ENCODE data around the gene NUF2. TPM values are rescaled to one million over a fixed set of nuclear protein-coding genes. Genes with fewer than 3 reads are reported as not detected.
"Not testable (repeated sequence)": the region's sequence is repeated elsewhere in the genome, so short reads cannot be mapped to it uniquely, and the experiment has no call there.

The NUF2 gene
- total RNA-seq, 2 experiments from 2014 or later = 86.1 to 92.5 TPM

DNA sequence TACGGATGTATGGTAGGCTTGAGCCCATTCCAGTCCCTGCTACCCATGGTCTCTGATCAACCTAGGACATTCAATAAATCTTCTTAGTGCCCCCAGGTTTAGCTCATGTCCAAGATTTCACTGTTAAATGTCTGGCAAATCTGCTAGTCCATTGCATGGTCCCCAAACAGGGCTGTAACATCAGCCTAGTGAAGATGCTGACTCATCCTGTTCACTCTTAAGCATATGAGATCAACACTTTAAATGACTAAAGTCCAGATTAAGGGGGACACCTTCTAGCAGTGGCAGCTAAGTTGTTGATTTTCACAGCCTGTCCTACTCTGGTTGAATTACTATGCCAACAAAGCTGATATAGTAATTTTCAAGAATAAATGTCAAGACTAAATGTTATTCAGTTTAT is 46.5 kb upstream of the NUF2 start:
- no peak overlapping the region for H3K4me2 ChIP-seq (ENCODE audit: low read length)
- H3K4me1 ChIP-seq (ENCODE audit: insufficient read depth, low read length, poor library complexity, severe bottlenecking) = no peaks in the 10 kb centered on the region
- TF ChIP-seq, protein P1, sequence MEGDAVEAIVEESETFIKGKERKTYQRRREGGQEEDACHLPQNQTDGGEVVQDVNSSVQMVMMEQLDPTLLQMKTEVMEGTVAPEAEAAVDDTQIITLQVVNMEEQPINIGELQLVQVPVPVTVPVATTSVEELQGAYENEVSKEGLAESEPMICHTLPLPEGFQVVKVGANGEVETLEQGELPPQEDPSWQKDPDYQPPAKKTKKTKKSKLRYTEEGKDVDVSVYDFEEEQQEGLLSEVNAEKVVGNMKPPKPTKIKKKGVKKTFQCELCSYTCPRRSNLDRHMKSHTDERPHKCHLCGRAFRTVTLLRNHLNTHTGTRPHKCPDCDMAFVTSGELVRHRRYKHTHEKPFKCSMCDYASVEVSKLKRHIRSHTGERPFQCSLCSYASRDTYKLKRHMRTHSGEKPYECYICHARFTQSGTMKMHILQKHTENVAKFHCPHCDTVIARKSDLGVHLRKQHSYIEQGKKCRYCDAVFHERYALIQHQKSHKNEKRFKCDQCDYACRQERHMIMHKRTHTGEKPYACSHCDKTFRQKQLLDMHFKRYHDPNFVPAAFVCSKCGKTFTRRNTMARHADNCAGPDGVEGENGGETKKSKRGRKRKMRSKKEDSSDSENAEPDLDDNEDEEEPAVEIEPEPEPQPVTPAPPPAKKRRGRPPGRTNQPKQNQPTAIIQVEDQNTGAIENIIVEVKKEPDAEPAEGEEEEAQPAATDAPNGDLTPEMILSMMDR (conservative IDR thresholded peaks at IDR 0.05; ENCODE audit: low read length) = no peak
- TF ChIP-seq EZH2phosphoT487 (IDR thresholded peaks at IDR 0.05; ENCODE audit: borderline replicate concordance, low read depth, low read length) = no peak
- no peaks in the 10 kb centered on the region for H3K9me2 ChIP-seq (ENCODE audit: insufficient read depth, low read length)
- no TSS peak for BruUV-seq (replicated peaks)
- H3K79me2 ChIP-seq (ENCODE audit: insufficient read depth, low read depth, low read length) = no peaks in the 10 kb centered on the region
- no peak overlapping the region for H3K4me3 ChIP-seq (ENCODE audit: low read depth, low read length, poor library complexity, severe bottlenecking)
- intact Hi-C loops (cut with micrococcal nuclease; ENCODE audit: unreplicated experiment) = no loop called here
- H3K27ac ChIP-seq (ENCODE audit: low read depth, low read length, poor library complexity, severe bottlenecking) = no peak overlapping the region
- H3K36me3 ChIP-seq (ENCODE audit: insufficient read depth, low read length) = no peaks in the 10 kb centered on the region
- DNase-seq (ENCODE audit: low spot score) = no peak
- H2AFZ ChIP-seq (ENCODE audit: low read length) = no peak overlapping the region
- CTCF ChIA-PET (ENCODE audit: unreplicated experiment) = no interaction called here
- POLR2A ChIA-PET = interaction anchor here (0.5 to 1.6 kb wide), 2 partner anchors 24 to 34 kb away, joined by 3 to 5 read pairs; no protein-coding TSS in a partner anchor
- H4K20me1 ChIP-seq (ENCODE audit: insufficient read depth, low read length) = no peaks in the 10 kb centered on the region
- peaks cover 19% of the 10 kb centered on the region; the same call in 1 of the 2 replicates for H3K9me3 ChIP-seq (ENCODE audit: low read length)

DNA sequence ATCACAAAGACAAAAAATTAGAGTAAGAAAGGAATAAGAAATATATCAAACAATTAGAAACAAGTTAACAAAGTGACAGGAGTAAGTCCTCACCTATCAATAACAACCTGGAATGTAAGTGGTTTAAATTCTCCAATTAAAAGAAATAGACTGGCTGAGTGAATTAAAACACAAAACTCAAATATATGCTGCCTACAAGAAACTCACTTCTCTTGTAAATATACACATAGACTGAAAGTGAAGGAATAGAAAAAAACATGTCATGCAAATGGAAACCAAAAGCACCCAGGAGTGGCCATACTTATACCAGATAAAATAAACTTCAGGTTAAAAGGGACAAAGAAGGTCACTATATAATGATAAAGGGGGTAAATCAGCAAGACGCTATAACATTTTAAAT is 43.2 kb upstream of the NUF2 start:
- no peaks in the 10 kb centered on the region for H3K4me1 ChIP-seq (ENCODE audit: insufficient read depth, low read length, poor library complexity, severe bottlenecking)
- no peaks in the 10 kb centered on the region for H4K20me1 ChIP-seq (ENCODE audit: insufficient read depth, low read length)
- no peak overlapping the region for H2AFZ ChIP-seq (ENCODE audit: low read length)
- no peaks in the 10 kb centered on the region for H3K36me3 ChIP-seq (ENCODE audit: insufficient read depth, low read length)
- TF ChIP-seq EZH2phosphoT487 (IDR thresholded peaks at IDR 0.05; ENCODE audit: borderline replicate concordance, low read depth, low read length) = no peak
- TF ChIP-seq, protein P1 (conservative IDR thresholded peaks at IDR 0.05; ENCODE audit: low read length) = no peak
- no peak overlapping the region for H3K27ac ChIP-seq (ENCODE audit: low read depth, low read length, poor library complexity, severe bottlenecking)
- no peaks in the 10 kb centered on the region for H3K9me2 ChIP-seq (ENCODE audit: insufficient read depth, low read length)
- intact Hi-C loops (cut with micrococcal nuclease; ENCODE audit: unreplicated experiment) = no loop called here
- H3K79me2 ChIP-seq (ENCODE audit: insufficient read depth, low read depth, low read length) = no peaks in the 10 kb centered on the region
- ChIA-PET CTCF (ENCODE audit: unreplicated experiment) (no interaction called here), POLR2A (no interaction called here)
- DNase-seq (ENCODE audit: low spot score) = no peak
- H3K4me2 ChIP-seq (ENCODE audit: low read length) = no peak overlapping the region
- peaks cover 19% of the 10 kb centered on the region; the same call in 1 of the 2 replicates for H3K9me3 ChIP-seq (ENCODE audit: low read length)
- H3K4me3 ChIP-seq (ENCODE audit: low read depth, low read length, poor library complexity, severe bottlenecking) = no peak overlapping the region
- BruUV-seq (replicated peaks) = no TSS peak

DNA sequence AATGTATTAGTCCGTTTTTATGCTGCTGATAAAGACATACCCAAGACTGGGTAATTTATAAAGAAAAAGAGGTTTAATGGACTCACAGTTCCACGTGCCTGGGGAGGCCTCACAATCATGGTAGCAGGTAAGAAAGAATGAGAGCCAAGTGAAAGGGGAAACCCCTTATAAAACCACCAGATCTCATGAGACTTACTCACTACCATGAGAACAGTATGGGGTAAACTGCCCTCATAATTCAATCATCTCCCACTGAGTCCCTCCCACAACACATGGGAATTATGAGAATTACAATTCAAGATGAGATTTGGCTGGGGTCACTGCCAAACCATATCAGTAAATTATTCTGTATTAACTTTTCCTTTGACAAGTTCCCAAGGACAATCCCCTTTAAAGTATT is 36.9 kb upstream of the NUF2 start:
- H3K27ac ChIP-seq (ENCODE audit: low read depth, low read length, poor library complexity, severe bottlenecking); intact Hi-C loops (cut with micrococcal nuclease; ENCODE audit: unreplicated experiment); CTCF ChIA-PET (ENCODE audit: unreplicated experiment); H3K4me1 ChIP-seq (ENCODE audit: insufficient read depth, low read length, poor library complexity, severe bottlenecking); DNase-seq (ENCODE audit: low spot score); H3K4me2 ChIP-seq (ENCODE audit: low read length); H4K20me1 ChIP-seq (ENCODE audit: insufficient read depth, low read length); H3K9me2 ChIP-seq (ENCODE audit: insufficient read depth, low read length); H3K79me2 ChIP-seq (ENCODE audit: insufficient read depth, low read depth, low read length); H2AFZ ChIP-seq (ENCODE audit: low read length); POLR2A ChIA-PET; H3K36me3 ChIP-seq (ENCODE audit: insufficient read depth, low read length); BruUV-seq (replicated peaks); H3K4me3 ChIP-seq (ENCODE audit: low read depth, low read length, poor library complexity, severe bottlenecking); H3K9me3 ChIP-seq (ENCODE audit: low read length): not testable (repeated sequence)

All from OCI-LY7 (cell line).